Prostate gland (tissue), 2 donors: ENCODE data around the gene BMP8B. TPM values are rescaled to one million over a fixed set of nuclear protein-coding genes. Genes with fewer than 3 reads are reported as not detected.

Experiments used
- DNase-seq: peaks from one replicate; pipeline ENCODE4 v3.0.0-alpha.2; 2019; ENCODE audit warnings: low spot score
- H3K27ac ChIP-seq, 2 donors: fragments of 200-600 bp; sonication (generic); 2 replicates each; pipeline ENCODE4 v1.5.1; 2017 to 2019
- H3K27me3 ChIP-seq: fragments of 200-600 bp; sonication (generic); replicated peaks from 2 replicates; pipeline ENCODE4 v1.5.1; 2019; ENCODE audit not compliant: insufficient read depth
- H3K36me3 ChIP-seq, 2 donors: fragments of 200-600 bp; sonication (generic); 1 replicate in 1 of 2; 2 replicates in 1 of 2; pipeline versions ENCODE4 v1.5.1 to v1.8.1; 2017 to 2019
- H3K4me1 ChIP-seq: fragments of 200-600 bp; sonication (generic); replicated peaks from 2 replicates; pipeline ENCODE4 v1.5.1; 2019
- H3K4me3 ChIP-seq, 2 donors: fragments of 200-600 bp; sonication (generic); 2 replicates each; pipeline ENCODE4 v1.5.1; 2017 to 2019
- H3K9me3 ChIP-seq: fragments of 200-600 bp; sonication (generic); 2 replicates; pipeline ENCODE4 v1.5.1; 2017
- POLR2A ChIP-seq: fragments of 450-650 bp; IDR thresholded peaks from one replicate; pipeline ENCODE4 v1.6.1; 2016; ENCODE audit warnings: antibody characterized with exemption, mild to moderate bottlenecking
- POLR2AphosphoS5 ChIP-seq: sonication (generic); formaldehyde crosslinking; IDR thresholded peaks from one replicate; pipeline ENCODE4 v1.6.1; 2017; ENCODE audit warnings: antibody characterized with exemption
- WGBS: methylation state at CpG from one replicate; pipeline ENCODE4 v1.1.5; 2018; 5-methylcytosine and 5-hydroxymethylcytosine counted together
- intact Hi-C: fragments of 100-400 bp; cut with DNase I; formaldehyde crosslinking; loops from one replicate; pipeline ENCODE4 v1.14.2; 2022
- total RNA-seq, 2 donors: library from RNA; depleted of rRNA; stranded (reverse); fragments of >200 nt; gene quantifications; one replicate each; pipeline ENCODE4 v1.1.0, GENCODE V29; 2016
- TF ChIP-seq, protein P1 (sequence below), 4 experiments: fragments of 200-600 bp in 2 of 4; fragments of 450-650 bp in 2 of 4; sonication (generic) in 2 of 4; IDR thresholded peaks; 1 replicate in 3 of 4; 2 replicates in 1 of 4; pipeline ENCODE4 v1.5.1; 2016 to 2019; ENCODE audit warnings: antibody characterized with exemption in 4 of 4, mild to moderate bottlenecking in 2 of 4, moderate library complexity in 2 of 4

BMP8B gene
- total RNA-seq, 2 donors from 2014 or later: 0.77 to 4.7 TPM

DNA sequence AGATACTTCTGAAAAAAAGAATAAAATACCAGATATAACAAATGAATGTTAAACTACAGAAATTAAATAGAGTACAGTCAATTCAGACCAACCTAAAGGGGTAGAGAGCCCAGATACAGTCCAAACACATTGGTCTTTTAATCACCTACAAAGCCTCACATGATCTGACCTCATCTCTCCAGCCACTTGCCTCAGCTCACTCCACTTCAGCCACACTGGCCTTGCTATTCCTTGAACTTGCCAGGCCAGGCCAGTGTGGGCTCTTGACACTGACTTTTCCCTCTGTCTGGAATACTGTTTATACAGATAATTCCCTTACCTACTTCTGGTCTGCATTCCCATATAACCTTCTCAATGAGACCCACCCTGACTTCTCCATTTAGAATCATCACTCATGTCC lies 67.0 kb downstream of the BMP8B start:
- no peak overlapping the region for H3K27ac ChIP-seq
- peaks cover 3% of the 10 kb centered on the region for H3K27me3 ChIP-seq
- H3K4me1 ChIP-seq: no peaks in the 10 kb centered on the region
- intact Hi-C loops: loop anchor here (5.0 kb wide), 1 partner anchor 114 kb away; no protein-coding TSS in a partner anchor
- no peak for TF ChIP-seq POLR2A
- TF ChIP-seq, protein P1, sequence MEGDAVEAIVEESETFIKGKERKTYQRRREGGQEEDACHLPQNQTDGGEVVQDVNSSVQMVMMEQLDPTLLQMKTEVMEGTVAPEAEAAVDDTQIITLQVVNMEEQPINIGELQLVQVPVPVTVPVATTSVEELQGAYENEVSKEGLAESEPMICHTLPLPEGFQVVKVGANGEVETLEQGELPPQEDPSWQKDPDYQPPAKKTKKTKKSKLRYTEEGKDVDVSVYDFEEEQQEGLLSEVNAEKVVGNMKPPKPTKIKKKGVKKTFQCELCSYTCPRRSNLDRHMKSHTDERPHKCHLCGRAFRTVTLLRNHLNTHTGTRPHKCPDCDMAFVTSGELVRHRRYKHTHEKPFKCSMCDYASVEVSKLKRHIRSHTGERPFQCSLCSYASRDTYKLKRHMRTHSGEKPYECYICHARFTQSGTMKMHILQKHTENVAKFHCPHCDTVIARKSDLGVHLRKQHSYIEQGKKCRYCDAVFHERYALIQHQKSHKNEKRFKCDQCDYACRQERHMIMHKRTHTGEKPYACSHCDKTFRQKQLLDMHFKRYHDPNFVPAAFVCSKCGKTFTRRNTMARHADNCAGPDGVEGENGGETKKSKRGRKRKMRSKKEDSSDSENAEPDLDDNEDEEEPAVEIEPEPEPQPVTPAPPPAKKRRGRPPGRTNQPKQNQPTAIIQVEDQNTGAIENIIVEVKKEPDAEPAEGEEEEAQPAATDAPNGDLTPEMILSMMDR (IDR thresholded peaks at IDR 0.05): no peak
- no peak for TF ChIP-seq POLR2AphosphoS5
- H3K9me3 ChIP-seq: no peaks in the 10 kb centered on the region
- H3K4me3 ChIP-seq: no peak overlapping the region
- no peaks in the 10 kb centered on the region for H3K36me3 ChIP-seq
- no peak for DNase-seq

DNA sequence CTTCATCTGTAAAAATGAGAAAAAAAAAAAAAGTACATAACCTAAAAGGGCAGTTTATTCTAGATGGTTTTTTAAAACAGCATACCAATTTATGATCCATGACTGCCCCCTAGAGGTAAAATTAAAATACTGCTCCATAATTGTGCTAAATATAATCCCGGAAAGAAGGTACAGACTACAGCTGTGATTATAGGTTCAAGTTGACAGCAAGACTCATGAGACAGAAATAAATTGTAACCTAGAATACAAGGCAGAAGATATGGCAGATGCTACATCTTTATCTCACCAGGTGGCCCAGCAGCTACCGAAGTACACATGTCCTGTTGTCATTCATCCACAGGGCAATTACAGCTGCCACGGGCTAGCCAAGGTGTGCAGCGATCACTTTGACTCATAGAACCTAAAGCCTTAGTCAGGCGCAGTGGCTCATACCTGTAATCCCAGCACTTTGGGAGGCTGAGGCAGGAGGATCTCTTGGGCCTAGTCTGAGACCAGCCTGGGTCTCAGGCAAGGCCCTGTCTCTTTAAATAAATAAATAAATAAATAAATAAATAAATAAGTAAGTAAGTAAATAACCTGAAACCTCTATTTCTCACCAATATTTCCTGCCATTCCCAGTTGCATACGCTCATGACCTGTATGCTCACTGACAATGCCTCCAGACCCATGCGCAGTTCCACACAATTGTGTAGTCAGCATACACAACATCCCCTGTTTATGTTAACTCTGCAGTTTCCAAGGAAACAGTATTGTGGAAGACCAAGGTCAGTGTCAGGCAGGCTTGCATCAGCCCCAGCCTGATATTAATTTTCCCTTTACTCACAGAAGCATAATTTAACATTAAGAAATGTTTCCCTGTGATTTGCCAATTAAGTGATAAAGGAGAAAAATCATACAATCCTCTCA lies 68.3 kb downstream of the BMP8B start:
- H3K36me3 ChIP-seq: no peaks in the 10 kb centered on the region
- H3K9me3 ChIP-seq: no peaks in the 10 kb centered on the region
- intact Hi-C loops: loop anchor here (5.0 kb wide), 1 partner anchor 113 kb away; no protein-coding TSS in a partner anchor
- no peak overlapping the region for H3K4me3 ChIP-seq
- no peak for DNase-seq
- TF ChIP-seq POLR2A (no peak), POLR2AphosphoS5 (no peak)
- TF ChIP-seq, protein P1 (IDR thresholded peaks at IDR 0.05): peak in 3 of 4 experiments; percentile 76 to 85 (median 83)
- H3K27ac ChIP-seq: no peak overlapping the region
- 44% methylated on average over 7 of the region's 7 CpGs for WGBS
- no peaks in the 10 kb centered on the region for H3K27me3 ChIP-seq
- H3K4me1 ChIP-seq: no peaks in the 10 kb centered on the region

DNA sequence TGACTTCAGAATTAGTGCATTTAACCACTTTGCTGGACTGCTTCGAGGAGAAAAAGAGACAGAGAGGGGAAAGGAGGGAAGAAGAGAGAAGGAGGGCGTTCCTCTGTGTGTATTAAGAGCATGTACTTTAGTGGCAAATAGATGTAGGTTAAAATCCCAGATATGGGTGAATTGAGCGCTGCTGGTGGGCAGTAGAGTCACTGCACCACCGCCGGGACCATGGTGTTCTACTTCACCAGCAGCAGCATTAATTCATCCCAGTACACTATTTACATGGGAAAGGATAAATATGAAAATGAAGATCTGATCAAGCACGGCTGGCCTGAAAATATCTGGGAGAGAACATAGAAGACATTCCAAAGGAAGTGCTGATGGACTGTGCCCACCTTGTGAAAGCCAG lies 70.9 kb downstream of the BMP8B start:
- Histone ChIP-seq H3K4me1 (no peaks in the 10 kb centered on the region), H3K36me3 (no peaks in the 10 kb centered on the region), H3K9me3 (no peaks in the 10 kb centered on the region), H3K27ac (no peak overlapping the region), H3K27me3 (no peaks in the 10 kb centered on the region), H3K4me3 (no peak overlapping the region)
- DNase-seq: no peak
- intact Hi-C loops: no loop called here
- no peak for TF ChIP-seq POLR2AphosphoS5
- TF ChIP-seq, protein P1 (IDR thresholded peaks at IDR 0.05): no peak
- TF ChIP-seq POLR2A: no peak
- WGBS: 47% methylated on average over 6 of the region's 6 CpGs

DNA sequence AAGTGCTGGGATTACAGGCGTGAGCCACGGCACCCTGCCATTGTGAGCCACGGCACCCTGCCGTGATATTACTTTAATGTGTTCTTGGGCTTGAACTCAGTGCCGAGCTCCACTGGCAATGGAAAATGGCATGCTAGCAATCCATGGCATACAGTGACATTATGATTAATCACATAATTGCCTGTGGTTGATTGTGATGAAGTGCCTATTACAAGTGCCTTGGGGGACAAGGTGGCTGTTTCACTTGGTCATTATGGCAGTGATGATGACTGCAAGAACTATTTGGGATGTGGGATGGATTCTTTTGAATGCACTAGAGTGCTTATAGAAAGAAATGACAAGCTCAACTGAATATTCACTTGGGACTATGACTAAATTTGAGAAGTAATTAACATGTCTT lies 75.1 kb downstream of the BMP8B start:
- Histone ChIP-seq H3K4me1 (no peaks in the 10 kb centered on the region), H3K27ac (no peak overlapping the region), H3K36me3 (no peaks in the 10 kb centered on the region), H3K9me3 (no peaks in the 10 kb centered on the region), H3K27me3 (no peaks in the 10 kb centered on the region), H3K4me3 (no peak overlapping the region)
- intact Hi-C loops: no loop called here
- no peak for DNase-seq
- 89% methylated on average over 5 of the region's 5 CpGs for WGBS
- TF ChIP-seq POLR2A (no peak), POLR2AphosphoS5 (no peak)
- TF ChIP-seq, protein P1 (IDR thresholded peaks at IDR 0.05): no peak

DNA sequence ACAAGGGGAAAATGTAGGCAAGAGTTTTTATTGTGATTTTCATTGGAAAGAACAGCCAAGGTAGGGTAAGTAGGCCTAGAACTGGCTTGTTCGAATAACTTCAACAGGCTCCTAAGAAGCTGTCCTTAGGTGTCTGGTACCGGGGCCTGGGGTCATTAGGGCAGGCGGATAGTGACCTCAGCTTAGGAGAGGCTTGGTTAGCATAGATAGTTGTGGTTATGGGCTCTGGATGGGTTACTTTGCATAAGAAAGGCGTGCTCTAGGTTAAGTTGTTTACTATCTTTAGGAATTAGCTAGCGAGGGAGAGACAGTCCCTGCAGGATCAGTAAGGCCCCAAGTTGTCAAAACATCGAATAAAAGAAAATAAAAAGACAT lies 76.7 kb downstream of the BMP8B start:
- Histone ChIP-seq H3K27me3 (no peaks in the 10 kb centered on the region), H3K27ac (no peak overlapping the region), H3K4me3 (no peak overlapping the region), H3K36me3 (no peaks in the 10 kb centered on the region), H3K9me3 (no peaks in the 10 kb centered on the region), H3K4me1 (no peaks in the 10 kb centered on the region)
- DNase-seq: no peak
- 83% methylated on average over 6 of the region's 6 CpGs for WGBS
- intact Hi-C loops: no loop called here
- TF ChIP-seq POLR2A (no peak), POLR2AphosphoS5 (no peak)
- TF ChIP-seq, protein P1 (IDR thresholded peaks at IDR 0.05): no peak
